IMR-90 (cell line): ENCODE measurements around the gene COX10.

Experiments
- CEBPB ChIP-seq: IDR thresholded peaks from 2 replicates; pipeline ENCODE4 v1.6.1; 2012; ENCODE audit warnings: low read depth, low read length, improper control_type of control experiment
- CHD1 ChIP-seq: IDR thresholded peaks from 2 replicates; pipeline ENCODE4 v1.6.1; 2012; ENCODE audit warnings: low read depth, low read length, improper control_type of control experiment
- MAFK ChIP-seq: IDR thresholded peaks from 2 replicates; pipeline ENCODE4 v1.6.1; 2012; ENCODE audit warnings: low read depth, low read length, improper control_type of control experiment
- MXI1 ChIP-seq: IDR thresholded peaks from 2 replicates; pipeline ENCODE4 v1.6.1; 2012; ENCODE audit warnings: low read depth, mild to moderate bottlenecking, low read length, moderate library complexity, borderline replicate concordance
- POLR2A ChIP-seq: IDR thresholded peaks from 2 replicates; pipeline ENCODE4 v1.6.1; 2012; ENCODE audit warnings: mild to moderate bottlenecking, low read depth, low read length
- RAD21 ChIP-seq: IDR thresholded peaks from 2 replicates; pipeline ENCODE4 v1.6.1; 2012; ENCODE audit warnings: low read length, improper control_type of control experiment
- SMC3 ChIP-seq: fragments of 150-350 bp; IDR thresholded peaks from 2 replicates; pipeline ENCODE4 v1.6.1; 2016; ENCODE audit warnings: low read depth, mild to moderate bottlenecking, antibody characterized with exemption, low read length, moderate library complexity
- TF ChIP-seq, protein P1 (sequence below): conservative IDR thresholded peaks from 2 replicates; pipeline ENCODE4 v1.5.1; 2012; ENCODE audit warnings: mild to moderate bottlenecking, low read depth, low read length, improper control_type of control experiment
- TF ChIP-seq, protein P2 (sequence below): fragments of 150-350 bp; IDR thresholded peaks from 2 replicates; pipeline ENCODE4 v1.6.1; 2017; ENCODE audit warnings: mild to moderate bottlenecking, antibody characterized with exemption, low read length, low read depth

DNA sequence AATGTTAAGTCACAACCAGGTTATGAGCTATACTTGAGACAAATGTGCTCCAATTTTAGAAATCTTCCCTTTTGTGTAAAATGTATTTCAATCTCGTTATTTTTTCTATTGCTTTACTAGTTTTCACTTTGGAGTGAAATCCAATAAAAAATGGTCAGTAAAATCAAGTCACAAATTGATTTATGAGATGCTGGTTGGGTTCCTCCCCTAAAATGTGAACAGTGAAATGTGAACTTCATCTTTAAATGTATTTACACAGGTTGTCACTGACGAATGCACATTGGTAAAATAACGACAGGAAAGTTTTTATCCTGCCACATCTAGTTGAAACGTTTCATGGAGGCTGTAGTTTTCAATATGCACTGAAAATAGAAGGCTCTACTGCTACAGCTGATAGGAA, 55.5 kb downstream of the COX10 start:
- TF ChIP-seq, protein P1, sequence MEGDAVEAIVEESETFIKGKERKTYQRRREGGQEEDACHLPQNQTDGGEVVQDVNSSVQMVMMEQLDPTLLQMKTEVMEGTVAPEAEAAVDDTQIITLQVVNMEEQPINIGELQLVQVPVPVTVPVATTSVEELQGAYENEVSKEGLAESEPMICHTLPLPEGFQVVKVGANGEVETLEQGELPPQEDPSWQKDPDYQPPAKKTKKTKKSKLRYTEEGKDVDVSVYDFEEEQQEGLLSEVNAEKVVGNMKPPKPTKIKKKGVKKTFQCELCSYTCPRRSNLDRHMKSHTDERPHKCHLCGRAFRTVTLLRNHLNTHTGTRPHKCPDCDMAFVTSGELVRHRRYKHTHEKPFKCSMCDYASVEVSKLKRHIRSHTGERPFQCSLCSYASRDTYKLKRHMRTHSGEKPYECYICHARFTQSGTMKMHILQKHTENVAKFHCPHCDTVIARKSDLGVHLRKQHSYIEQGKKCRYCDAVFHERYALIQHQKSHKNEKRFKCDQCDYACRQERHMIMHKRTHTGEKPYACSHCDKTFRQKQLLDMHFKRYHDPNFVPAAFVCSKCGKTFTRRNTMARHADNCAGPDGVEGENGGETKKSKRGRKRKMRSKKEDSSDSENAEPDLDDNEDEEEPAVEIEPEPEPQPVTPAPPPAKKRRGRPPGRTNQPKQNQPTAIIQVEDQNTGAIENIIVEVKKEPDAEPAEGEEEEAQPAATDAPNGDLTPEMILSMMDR = no peak
- no peak for TF ChIP-seq MXI1
- TF ChIP-seq RAD21 = no peak
- no peak for TF ChIP-seq MAFK
- TF ChIP-seq SMC3 = no peak
- no peak for TF ChIP-seq POLR2A
- no peak for TF ChIP-seq CEBPB
- no peak for TF ChIP-seq CHD1
- TF ChIP-seq, protein P2, sequence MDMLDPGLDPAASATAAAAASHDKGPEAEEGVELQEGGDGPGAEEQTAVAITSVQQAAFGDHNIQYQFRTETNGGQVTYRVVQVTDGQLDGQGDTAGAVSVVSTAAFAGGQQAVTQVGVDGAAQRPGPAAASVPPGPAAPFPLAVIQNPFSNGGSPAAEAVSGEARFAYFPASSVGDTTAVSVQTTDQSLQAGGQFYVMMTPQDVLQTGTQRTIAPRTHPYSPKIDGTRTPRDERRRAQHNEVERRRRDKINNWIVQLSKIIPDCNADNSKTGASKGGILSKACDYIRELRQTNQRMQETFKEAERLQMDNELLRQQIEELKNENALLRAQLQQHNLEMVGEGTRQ = no peak
